HepG2 (cell line): Measurements from ENCODE around the gene BCKDHA. TPM values are rescaled to one million over a fixed set of nuclear protein-coding genes. Genes with fewer than 3 reads are reported as not detected.

ENCODE experiments used
- NKX3-1 ChIP-seq: sonication (generic); formaldehyde crosslinking; IDR thresholded peaks from 2 replicates; pipeline ENCODE4 v1.5.0; 2020; ENCODE audit warnings: missing genetic modification reagents
- TBL1XR1 ChIP-seq: fragments of 150-350 bp; IDR thresholded peaks from 2 replicates; pipeline ENCODE4 v1.6.1; 2014; ENCODE audit warnings: borderline replicate concordance, low read length; ENCODE audit not compliant: partially characterized antibody
- TEAD2 ChIP-seq: sonication (generic); formaldehyde crosslinking; IDR thresholded peaks from 2 replicates; pipeline ENCODE4 v1.9.0; 2021; ENCODE audit warnings: missing genetic modification reagents
- TGIF2 ChIP-seq: IDR thresholded peaks from 2 replicates; pipeline ENCODE4 v1.6.1; 2016; ENCODE audit warnings: control low read depth, missing compliant biosample characterization
- TRIM24 ChIP-seq: sonication (generic); formaldehyde crosslinking; IDR thresholded peaks from 2 replicates; pipeline ENCODE4 v1.8.0; 2022; ENCODE audit warnings: mild to moderate bottlenecking, missing genetic modification reagents
- ZKSCAN8 ChIP-seq: IDR thresholded peaks from 2 replicates; pipeline ENCODE4 v1.6.1; 2016; ENCODE audit warnings: borderline replicate concordance, missing genetic modification reagents, missing compliant biosample characterization
- ZMYM3 ChIP-seq: sonication (generic); formaldehyde crosslinking; IDR thresholded peaks from 2 replicates; pipeline ENCODE4 v1.5.1; 2020; ENCODE audit warnings: mild to moderate bottlenecking, missing genetic modification reagents
- ZNF143 ChIP-seq: sonication (generic); formaldehyde crosslinking; IDR thresholded peaks from 2 replicates; pipeline ENCODE4 v1.4.0; 2020; ENCODE audit warnings: missing genetic modification reagents
- ZNF709 ChIP-seq: sonication (generic); formaldehyde crosslinking; IDR thresholded peaks from 2 replicates; pipeline ENCODE4 v1.5.0; 2020; ENCODE audit warnings: mild to moderate bottlenecking, missing genetic modification reagents
- ZNF792 ChIP-seq: IDR thresholded peaks from 2 replicates; pipeline ENCODE4 v1.6.1; 2016
- polyA plus RNA-seq, 8 experiments: library from polyadenylated mRNA; depleted of rRNA in 3 of 8; stranded (reverse) in 7 of 8; unstranded in 1 of 8; fragments of >200 nt; fragmentation: Illumina TruSeq in 4 of 8; extraction: Trizol in 4 of 8; gene quantifications; 2 replicates each; pipeline versions ENCODE4 v1.2.1 to v1.2.3, GENCODE V29; 2011 to 2016; ENCODE audit warnings: low read depth in 4 of 8, missing spikeins in 1 of 8, mixed read lengths in 1 of 8; ENCODE audit not compliant: insufficient read depth in 1 of 8
- total RNA-seq, 5 experiments: library from RNA; depleted of rRNA; stranded (reverse); fragments of >200 nt; fragmentation: Illumina TruSeq; extraction: Trizol; gene quantifications; 2 replicates each; pipeline ENCODE4 v1.2.3, GENCODE V29; 2016; ENCODE audit warnings: low read depth in 1 of 5
- TF ChIP-seq, protein P1 (sequence below): sonication (generic); formaldehyde crosslinking; IDR thresholded peaks from 2 replicates; pipeline ENCODE4 v1.4.0; 2020; ENCODE audit warnings: missing genetic modification reagents
- TF ChIP-seq, protein P2 (sequence below): sonication (generic); formaldehyde crosslinking; IDR thresholded peaks from 2 replicates; pipeline ENCODE4 v1.4.0; 2020; ENCODE audit warnings: missing genetic modification reagents, borderline replicate concordance
- TF ChIP-seq, protein P3 (sequence below): sonication (generic); formaldehyde crosslinking; IDR thresholded peaks from 2 replicates; pipeline ENCODE4 v1.4.0; 2020; ENCODE audit warnings: missing genetic modification reagents
- TF ChIP-seq, protein P4 (sequence below): sonication (generic); formaldehyde crosslinking; IDR thresholded peaks from 2 replicates; pipeline ENCODE4 v1.5.0; 2020; ENCODE audit warnings: missing genetic modification reagents, mild to moderate bottlenecking, borderline replicate concordance
- TF ChIP-seq, protein P5 (sequence below): sonication (generic); formaldehyde crosslinking; conservative IDR thresholded peaks from 2 replicates; pipeline ENCODE4 v1.8.0; 2022; ENCODE audit warnings: low read depth, missing genetic modification reagents
- TF ChIP-seq, protein P6 (sequence below): sonication (generic); formaldehyde crosslinking; IDR thresholded peaks from 2 replicates; pipeline ENCODE4 v1.4.0; 2020; ENCODE audit warnings: mild to moderate bottlenecking, missing genetic modification reagents
- TF ChIP-seq, protein P7 (sequence below): sonication (generic); formaldehyde crosslinking; IDR thresholded peaks from 2 replicates; pipeline ENCODE4 v1.8.0; 2022; ENCODE audit warnings: mild to moderate bottlenecking, missing genetic modification reagents, moderate library complexity

Gene BCKDHA
- total and polyA plus RNA-seq, 2 of the 13 experiments (the other 11 are each of a cell fraction or from before 2014, with no cell fraction given), result 11.8 to 31.5 TPM

DNA sequence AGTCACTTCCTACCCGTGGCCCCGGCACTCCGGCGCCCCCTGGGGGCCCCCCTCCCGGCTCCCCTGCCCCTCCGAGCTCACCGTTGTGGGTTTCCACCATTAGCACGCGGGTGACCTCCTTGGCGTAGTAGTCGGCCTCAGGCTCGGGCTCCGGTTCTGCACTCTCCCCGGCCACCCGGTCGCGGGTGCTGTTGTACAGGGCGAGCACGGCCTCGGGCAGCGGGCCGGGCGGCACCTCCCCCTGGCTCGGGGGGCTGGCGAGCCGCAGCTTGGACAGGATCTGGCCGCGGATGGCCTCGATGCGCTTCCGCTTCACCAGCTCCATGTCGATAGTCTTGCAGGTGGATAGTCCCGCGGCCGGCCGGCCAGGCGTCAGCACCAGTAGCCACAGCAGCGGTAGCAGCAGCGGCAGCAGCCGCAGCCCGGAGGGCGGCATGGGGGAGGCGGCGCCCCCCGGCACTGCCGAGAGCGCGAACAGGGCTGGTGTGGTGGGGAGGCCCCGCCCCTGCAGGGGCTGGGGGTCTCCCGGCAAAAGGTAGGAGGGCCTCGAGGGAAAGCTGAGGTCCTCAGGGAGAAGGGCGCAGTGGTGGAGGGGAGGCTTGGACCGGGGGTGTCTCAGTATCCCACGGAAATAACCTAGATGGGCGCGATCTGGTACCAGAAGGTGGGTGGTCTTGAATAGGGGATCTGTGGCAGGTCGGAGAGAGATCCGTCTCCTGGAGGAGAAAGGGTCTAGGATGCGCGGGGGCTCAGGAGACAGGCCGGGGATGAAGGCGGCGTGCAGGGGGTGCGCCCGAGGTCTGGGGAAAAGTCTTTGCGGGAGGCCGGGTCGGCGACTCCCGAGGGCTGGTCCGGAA, 44.8 kb upstream of the BCKDHA start (continued):
- TF ChIP-seq, protein P1, sequence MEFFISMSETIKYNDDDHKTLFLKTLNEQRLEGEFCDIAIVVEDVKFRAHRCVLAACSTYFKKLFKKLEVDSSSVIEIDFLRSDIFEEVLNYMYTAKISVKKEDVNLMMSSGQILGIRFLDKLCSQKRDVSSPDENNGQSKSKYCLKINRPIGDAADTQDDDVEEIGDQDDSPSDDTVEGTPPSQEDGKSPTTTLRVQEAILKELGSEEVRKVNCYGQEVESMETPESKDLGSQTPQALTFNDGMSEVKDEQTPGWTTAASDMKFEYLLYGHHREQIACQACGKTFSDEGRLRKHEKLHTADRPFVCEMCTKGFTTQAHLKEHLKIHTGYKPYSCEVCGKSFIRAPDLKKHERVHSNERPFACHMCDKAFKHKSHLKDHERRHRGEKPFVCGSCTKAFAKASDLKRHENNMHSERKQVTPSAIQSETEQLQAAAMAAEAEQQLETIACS (CRISPR knock-in tag), result no peak
- TF ChIP-seq, protein P2, sequence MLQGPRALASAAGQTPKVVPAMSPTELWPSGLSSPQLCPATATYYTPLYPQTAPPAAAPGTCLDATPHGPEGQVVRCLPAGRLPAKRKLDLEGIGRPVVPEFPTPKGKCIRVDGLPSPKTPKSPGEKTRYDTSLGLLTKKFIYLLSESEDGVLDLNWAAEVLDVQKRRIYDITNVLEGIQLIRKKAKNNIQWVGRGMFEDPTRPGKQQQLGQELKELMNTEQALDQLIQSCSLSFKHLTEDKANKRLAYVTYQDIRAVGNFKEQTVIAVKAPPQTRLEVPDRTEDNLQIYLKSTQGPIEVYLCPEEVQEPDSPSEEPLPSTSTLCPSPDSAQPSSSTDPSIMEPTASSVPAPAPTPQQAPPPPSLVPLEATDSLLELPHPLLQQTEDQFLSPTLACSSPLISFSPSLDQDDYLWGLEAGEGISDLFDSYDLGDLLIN (CRISPR knock-in tag), result no peak
- TF ChIP-seq ZMYM3 (CRISPR knock-in tag) (peak; percentile 66), ZNF709 (0 out of 2 replicates have a peak, but pooled peaks have one; percentile 40), TBL1XR1 (no peak), TRIM24 (no peak), ZNF143 (CRISPR knock-in tag) (no peak), ZKSCAN8 (CRISPR knock-in tag) (no peak), TGIF2 (CRISPR knock-in tag) (no peak), NKX3-1 (peak; percentile 79), TEAD2 (CRISPR knock-in tag) (no peak), ZNF792 (CRISPR knock-in tag) (no peak)
- TF ChIP-seq, protein P3, sequence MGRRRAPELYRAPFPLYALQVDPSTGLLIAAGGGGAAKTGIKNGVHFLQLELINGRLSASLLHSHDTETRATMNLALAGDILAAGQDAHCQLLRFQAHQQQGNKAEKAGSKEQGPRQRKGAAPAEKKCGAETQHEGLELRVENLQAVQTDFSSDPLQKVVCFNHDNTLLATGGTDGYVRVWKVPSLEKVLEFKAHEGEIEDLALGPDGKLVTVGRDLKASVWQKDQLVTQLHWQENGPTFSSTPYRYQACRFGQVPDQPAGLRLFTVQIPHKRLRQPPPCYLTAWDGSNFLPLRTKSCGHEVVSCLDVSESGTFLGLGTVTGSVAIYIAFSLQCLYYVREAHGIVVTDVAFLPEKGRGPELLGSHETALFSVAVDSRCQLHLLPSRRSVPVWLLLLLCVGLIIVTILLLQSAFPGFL (CRISPR knock-in tag), result no peak
- TF ChIP-seq, protein P4, sequence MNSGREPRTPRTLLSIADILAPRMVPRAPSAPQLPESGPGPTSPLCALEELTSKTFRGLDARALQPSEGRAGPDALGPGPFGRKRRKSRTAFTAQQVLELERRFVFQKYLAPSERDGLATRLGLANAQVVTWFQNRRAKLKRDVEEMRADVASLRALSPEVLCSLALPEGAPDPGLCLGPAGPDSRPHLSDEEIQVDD (CRISPR knock-in tag), result no peak
- TF ChIP-seq, protein P5, sequence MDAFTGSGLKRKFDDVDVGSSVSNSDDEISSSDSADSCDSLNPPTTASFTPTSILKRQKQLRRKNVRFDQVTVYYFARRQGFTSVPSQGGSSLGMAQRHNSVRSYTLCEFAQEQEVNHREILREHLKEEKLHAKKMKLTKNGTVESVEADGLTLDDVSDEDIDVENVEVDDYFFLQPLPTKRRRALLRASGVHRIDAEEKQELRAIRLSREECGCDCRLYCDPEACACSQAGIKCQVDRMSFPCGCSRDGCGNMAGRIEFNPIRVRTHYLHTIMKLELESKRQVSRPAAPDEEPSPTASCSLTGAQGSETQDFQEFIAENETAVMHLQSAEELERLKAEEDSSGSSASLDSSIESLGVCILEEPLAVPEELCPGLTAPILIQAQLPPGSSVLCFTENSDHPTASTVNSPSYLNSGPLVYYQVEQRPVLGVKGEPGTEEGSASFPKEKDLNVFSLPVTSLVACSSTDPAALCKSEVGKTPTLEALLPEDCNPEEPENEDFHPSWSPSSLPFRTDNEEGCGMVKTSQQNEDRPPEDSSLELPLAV (CRISPR knock-in tag), result no peak
- TF ChIP-seq, protein P6, sequence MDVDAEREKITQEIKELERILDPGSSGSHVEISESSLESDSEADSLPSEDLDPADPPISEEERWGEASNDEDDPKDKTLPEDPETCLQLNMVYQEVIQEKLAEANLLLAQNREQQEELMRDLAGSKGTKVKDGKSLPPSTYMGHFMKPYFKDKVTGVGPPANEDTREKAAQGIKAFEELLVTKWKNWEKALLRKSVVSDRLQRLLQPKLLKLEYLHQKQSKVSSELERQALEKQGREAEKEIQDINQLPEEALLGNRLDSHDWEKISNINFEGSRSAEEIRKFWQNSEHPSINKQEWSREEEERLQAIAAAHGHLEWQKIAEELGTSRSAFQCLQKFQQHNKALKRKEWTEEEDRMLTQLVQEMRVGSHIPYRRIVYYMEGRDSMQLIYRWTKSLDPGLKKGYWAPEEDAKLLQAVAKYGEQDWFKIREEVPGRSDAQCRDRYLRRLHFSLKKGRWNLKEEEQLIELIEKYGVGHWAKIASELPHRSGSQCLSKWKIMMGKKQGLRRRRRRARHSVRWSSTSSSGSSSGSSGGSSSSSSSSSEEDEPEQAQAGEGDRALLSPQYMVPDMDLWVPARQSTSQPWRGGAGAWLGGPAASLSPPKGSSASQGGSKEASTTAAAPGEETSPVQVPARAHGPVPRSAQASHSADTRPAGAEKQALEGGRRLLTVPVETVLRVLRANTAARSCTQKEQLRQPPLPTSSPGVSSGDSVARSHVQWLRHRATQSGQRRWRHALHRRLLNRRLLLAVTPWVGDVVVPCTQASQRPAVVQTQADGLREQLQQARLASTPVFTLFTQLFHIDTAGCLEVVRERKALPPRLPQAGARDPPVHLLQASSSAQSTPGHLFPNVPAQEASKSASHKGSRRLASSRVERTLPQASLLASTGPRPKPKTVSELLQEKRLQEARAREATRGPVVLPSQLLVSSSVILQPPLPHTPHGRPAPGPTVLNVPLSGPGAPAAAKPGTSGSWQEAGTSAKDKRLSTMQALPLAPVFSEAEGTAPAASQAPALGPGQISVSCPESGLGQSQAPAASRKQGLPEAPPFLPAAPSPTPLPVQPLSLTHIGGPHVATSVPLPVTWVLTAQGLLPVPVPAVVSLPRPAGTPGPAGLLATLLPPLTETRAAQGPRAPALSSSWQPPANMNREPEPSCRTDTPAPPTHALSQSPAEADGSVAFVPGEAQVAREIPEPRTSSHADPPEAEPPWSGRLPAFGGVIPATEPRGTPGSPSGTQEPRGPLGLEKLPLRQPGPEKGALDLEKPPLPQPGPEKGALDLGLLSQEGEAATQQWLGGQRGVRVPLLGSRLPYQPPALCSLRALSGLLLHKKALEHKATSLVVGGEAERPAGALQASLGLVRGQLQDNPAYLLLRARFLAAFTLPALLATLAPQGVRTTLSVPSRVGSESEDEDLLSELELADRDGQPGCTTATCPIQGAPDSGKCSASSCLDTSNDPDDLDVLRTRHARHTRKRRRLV (CRISPR knock-in tag), result no peak
- TF ChIP-seq, protein P7, sequence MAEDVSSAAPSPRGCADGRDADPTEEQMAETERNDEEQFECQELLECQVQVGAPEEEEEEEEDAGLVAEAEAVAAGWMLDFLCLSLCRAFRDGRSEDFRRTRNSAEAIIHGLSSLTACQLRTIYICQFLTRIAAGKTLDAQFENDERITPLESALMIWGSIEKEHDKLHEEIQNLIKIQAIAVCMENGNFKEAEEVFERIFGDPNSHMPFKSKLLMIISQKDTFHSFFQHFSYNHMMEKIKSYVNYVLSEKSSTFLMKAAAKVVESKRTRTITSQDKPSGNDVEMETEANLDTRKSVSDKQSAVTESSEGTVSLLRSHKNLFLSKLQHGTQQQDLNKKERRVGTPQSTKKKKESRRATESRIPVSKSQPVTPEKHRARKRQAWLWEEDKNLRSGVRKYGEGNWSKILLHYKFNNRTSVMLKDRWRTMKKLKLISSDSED (CRISPR knock-in tag), result no peak
